G401.6 (cell line): Measurements from ENCODE around the gene HDAC4.

Experiments
- FAIRE-seq: peaks from 2 replicates; lab custom pipeline; 2012; peaks lifted over from hg19 to GRCh38; lab: Jason Lieb, UNC

HDAC4 gene

DNA sequence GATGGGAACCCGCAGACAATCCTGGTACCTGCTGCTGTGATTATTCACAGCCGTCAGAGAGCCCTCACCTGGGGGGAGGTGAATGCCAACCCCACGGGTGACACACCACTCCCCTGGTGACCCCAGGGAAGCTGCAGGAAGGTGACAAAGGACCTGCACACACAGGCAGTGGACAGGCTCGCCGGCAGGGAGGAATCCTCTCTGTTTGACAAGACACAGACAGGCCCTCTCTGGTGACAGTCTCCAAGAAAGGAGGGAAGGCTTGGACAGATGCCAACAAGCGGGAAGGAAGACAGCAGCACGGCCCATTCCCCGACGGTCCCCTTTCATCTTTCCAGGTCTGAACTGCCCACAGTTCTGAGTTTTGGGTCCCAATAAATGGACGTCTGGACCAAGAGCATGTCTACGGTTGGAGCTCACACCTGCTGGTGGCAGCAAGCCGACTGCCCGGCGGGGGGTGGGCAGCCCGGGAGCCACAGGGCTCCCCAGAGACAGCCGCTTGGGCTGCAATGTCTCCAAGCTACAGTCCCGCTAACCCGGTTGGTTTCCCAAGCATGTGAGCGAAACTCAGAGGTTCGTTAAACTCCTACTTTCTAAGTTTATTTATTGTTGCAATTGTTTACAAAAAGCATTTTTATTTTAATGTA lies 31.8 kb downstream of the HDAC4 start:
- no peak for FAIRE-seq

DNA sequence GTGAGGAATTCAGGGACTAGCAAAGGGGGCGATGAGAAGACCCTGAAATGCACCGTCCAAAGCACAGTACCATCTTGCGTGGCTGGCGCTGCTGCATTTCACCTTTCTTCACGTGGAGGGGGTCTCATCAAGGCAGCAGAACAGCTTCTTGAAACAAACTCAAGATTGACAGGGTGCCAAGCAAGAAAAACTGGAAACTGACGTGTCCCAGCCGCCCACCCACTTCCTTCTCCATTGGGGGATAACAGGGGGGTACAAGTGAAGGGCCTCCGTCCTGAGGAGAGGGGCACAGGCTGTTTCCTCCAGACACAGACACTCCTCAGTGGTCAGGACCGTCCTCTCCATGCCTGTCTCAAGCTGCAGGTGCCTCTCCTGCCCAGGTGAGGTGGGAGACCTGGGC lies 32.5 kb downstream of the HDAC4 start:
- FAIRE-seq = no peak

GRCh38 chr2:239366740-239367139 lies 34.1 kb downstream of the HDAC4 start:
- no peak for FAIRE-seq

GRCh38 chr2:239365782-239366435 lies 34.9 kb downstream of the HDAC4 start:
- no peak for FAIRE-seq

DNA sequence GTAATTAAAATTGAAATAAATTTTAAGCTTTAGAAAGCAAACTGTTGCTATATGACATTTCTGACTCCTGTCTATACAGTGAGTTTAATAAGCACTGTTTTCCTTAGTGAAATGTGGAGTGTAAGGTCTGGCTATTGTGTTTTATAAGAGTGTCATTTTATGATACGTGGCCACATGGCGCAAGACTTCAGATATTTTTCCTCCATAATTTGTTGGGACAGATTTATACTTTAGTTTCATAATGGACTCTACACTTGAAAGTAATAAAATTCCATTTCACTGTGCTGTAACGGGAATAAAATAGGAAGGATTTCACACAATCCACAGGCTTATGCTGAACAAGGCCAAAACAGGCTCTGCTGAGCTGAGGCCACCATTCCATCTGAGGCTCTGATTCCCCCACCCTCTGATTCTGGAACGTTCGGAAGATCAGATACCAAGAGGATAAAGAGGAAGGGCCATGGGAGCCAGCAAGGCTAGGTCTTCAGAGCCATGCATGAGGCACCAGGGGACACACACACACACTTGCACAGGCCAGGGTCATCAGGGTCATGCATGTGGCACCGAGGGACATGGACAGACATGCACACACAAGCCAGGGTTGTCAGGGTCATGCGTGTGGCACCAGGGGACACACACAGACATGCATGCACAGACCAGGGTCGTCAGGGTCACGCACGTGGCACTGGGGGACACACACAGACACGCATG lies 35.6 kb downstream of the HDAC4 start:
- FAIRE-seq = no peak

- no peak for FAIRE-seq
These were observed 36.7 kb downstream of the HDAC4 start for GRCh38 chr2:239363946-239364637.

- no peak for FAIRE-seq
These were observed 38.3 kb downstream of the HDAC4 start for GRCh38 chr2:239362507-239362906.

GRCh38 chr2:239361311-239361642 lies 39.5 kb downstream of the HDAC4 start:
- FAIRE-seq = no peak

- FAIRE-seq = no peak
These were observed 40.2 kb downstream of the HDAC4 start for GRCh38 chr2:239360421-239361310.

- no peak for FAIRE-seq
These were observed 40.8 kb downstream of the HDAC4 start for GRCh38 chr2:239360008-239360407.

DNA sequence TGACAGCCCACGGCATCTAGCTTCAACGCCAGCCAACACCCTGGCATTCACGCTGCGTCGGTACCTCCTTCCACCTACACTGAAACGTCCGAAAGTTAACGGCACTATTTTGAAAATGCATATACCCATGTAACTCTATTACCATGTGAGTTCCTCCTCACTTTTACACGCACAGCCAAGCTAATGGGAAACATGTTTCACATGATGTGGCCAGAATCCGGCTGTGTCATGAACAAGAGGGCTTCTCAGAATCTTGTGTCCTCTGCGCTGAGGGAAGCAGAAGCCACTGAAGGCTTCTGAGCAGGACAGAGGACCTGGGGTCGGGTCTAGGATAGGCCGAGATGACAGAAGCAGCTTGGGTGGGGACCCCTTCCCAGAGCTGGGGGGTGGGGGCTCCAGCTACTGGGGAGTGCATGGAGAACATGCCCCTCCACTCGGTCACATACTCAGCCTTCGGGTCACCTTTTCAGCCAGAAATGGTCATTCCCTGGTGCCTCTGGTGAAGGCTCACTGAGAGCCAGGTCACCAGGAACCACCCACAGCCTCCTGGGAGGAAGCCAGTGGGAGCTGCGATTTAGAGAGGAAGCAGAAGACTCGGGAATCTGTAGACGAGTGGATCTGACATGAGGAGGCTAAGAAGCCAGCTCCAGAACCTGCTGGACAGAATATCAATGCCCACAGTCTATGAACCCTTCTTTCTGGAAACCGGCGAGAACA lies 41.5 kb downstream of the HDAC4 start:
- FAIRE-seq = no peak

DNA sequence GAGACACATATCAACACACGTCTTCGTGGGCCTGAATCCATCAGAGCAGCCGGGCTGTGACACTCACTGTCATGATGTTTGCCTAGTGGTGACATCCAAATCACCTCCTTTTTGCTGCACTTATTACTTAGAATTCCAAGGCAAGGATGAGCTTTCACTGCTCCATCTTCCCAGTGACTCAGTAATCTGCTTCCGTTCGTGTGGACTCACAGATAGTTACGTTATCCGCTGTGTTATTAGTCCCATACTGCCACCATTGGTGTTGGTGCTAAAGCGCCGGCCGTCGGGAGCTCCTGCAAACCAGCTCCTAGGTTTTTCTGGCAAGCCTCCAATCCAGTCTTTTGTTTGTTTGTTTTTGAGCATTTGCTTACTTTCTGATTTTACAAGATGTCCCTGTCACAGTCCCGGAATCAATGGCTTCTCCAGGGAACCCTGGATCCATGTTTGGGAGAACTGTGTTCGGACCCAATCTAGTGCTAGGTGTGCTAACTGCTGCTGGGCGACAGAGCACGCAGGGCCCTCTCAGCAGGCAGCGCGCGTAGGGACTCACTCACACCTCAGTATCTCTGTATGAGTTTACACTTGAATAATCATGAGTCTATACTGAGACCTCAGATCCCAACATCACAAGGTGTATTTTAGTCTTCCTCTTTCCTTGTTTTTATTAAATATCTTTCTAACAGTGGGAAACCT lies 42.6 kb downstream of the HDAC4 start:
- FAIRE-seq = no peak

DNA sequence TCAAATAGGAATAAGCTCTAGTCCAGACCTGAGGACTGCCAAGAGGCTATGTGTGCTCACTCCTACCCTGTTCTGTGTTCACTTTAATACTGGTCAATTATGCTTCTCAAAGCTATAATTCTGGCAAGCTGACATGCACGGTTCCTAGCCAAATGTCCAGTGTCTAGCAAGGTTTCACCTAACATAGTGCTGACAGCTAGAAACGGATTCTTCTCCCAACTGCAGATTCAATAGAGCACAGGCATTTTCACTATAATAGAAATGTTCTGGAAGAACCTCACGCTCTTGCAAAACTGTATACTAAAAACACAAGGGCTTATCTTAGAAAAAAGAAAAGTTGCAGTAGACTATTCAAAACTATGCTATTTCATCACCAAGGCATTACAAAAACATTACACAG lies 45.1 kb downstream of the HDAC4 start:
- FAIRE-seq = no peak

DNA sequence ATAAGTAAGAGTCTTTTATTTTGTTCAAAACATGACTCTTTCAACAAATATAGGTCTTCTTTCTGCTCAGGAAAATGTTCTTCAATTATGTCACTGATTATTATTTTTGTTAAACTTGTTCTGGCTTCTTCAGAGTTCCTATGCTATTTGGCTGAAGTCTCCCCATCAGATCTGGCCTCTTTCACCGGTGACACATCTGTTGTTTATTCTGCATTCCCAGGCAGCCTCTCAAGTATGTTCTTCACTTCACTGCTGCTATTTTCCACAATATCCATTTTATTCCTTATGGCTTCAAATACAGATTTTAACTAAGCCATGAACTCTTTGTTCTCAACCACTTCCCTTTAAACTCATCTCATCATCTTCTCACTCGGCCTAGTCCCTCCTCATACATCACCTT lies 45.7 kb downstream of the HDAC4 start:
- FAIRE-seq = no peak

DNA sequence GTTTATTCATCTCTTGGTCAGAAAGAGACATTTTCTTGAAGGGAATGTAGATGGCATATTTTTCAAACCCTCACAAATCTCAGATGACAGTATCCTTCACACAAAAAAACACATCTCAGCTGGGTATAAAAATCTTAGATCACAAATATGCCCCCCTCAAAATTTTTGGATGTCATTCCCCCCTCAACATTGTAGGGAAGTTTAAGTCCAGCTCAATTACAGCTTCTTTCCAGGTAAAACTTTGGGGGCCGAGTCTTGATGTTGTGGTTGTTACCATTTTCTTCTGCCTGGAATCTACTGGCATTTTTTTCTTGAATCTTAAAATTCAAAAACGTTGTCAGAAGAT lies 46.1 kb downstream of the HDAC4 start:
- FAIRE-seq = no peak

DNA sequence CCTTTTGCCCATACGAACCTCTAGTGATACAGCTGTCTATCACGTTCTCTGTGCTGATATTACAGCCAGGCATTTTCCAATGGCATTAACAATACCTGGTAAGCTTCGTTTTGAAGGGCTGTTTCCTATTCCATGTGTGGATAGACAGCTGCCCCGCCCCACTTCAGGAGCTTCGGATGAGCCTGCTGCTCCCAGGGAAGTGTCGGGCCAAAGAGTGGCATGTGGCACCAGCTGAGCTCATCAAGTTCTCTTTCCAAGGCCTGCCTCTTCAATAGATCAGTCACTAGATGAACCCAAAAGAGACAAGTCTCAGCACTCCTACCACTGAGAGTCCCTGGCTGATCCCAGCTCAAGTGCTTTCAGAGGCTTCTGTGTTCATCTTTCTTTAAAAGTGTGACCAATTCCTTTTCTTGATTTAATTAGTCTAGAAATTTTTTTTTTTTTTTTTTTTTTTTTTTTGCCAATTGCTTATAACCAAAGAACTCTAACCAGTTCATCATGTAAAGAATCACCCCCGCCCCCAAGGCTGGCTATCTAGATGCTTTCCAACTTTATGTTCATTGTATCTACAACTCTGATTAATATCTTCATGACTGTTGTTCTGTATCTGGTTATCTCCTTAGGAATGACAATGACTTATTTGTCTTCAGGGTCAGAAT lies 46.6 kb downstream of the HDAC4 start:
- no peak for FAIRE-seq

DNA sequence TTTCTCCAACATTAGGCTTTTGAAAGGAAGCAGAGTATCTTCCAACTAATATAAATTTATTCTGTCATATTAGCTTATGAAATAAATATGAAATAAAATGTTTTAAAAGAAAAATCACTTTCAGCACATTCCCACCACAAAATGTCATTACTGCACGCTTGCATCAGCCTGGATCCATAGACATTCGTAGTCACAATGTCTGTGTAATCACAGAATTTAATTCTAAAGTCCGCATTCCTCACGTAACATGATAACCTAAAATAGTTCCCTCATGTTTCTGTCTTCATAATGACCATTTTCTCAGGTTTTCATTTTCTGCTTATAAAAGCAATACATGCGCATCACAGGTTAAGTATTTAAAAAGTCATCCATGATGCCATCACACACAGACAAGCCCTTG lies 47.1 kb downstream of the HDAC4 start:
- FAIRE-seq = no peak

DNA sequence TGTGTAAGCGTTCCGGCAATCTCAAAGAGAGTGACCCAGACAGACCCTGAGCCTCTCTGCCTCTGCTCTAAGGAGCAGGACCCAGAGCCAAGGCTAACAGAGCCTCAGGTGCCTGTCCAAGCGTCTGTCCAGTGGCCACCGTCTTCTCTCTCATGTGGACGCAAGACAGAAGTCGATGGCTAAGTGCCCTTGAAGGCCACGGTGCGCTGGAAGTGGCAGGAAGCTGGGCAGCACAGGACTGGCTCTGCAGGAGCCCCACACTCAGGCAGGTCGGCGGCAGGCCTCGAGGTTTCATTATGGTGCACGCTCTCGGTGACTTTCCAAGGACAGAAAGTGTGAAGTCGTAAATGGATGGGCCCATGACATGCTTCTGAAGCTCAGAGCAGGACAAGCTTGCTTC lies 49.1 kb downstream of the HDAC4 start:
- FAIRE-seq = no peak

DNA sequence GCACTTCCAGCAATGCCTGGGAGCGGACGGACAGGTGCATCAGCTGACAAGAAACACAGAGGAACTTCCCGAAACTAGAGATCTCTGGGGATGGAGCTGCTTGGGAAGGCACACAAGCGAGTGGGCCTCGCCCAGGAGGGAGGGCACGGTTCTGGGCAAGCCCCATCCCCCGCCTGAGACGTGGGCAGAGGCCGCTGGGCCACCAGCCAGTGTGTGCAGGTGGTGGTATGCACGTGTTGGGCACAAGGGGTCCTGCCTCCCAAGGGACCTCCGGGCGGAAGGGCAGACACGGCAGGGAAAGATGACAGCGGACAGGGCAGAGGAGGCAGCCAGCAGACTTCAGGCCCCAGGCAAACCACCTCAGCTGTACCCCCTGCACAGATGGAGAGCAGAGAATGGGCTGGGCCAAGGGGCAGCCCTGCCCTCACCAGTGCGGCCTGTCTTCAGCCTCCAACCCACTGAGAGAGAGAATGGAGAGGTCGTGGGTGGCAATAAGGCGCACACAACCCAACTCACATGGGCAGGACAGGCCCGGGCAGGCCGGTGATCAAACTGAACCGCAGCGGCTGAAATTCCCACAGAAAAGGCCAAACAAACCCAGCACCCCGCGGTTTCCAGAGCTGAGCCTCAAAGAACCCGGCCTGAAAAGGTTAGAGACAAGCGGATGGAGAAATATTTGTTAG lies 51.2 kb downstream of the HDAC4 start:
- no peak for FAIRE-seq
